HG02798 (cell line): ENCODE measurements around the gene UST.
"Not testable (repeated sequence)": the region's sequence is repeated elsewhere in the genome, so short reads cannot be mapped to it uniquely, and the experiment has no call there.

Source experiments
- ATAC-seq: cut with Tn5 transposase; IDR thresholded peaks from one replicate; pipeline ENCODE4 v1.9.1; 2021; ENCODE audit warnings: mild to moderate bottlenecking; ENCODE audit not compliant: unreplicated experiment, poor library complexity

UST gene

GRCh38 chr6:148830614-148831013, 83.8 kb downstream of the UST start:
- ATAC-seq, result no peak

- no peak for ATAC-seq
These were observed 84.2 kb downstream of the UST start for GRCh38 chr6:148831064-148831463.

DNA sequence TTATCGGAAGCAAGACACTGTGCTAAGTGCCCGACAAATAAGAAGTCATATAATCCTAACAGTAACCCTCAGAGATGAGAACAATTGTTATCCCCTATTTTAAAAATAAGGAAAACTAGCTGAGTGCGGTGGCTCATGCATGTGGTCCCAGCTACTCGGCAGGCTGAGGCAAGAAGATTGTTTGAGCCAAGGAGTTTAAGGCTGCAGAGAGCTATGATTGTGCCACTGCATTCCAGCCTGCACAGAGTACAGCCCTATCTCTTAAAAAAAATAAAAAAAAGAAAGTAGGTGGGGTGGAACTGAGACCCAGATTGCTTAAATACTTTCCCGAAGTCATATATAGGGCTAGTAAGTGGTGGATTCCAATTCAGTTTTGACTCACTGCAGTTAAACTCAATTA, 84.7 kb downstream of the UST start:
- ATAC-seq, result no peak

GRCh38 chr6:148835920-148836441, 89.2 kb downstream of the UST start:
- no peak for ATAC-seq

GRCh38 chr6:148836751-148837150, 89.9 kb downstream of the UST start:
- ATAC-seq, result no peak

- ATAC-seq, result no peak
These were observed 91.1 kb downstream of the UST start for GRCh38 chr6:148837941-148838340.

GRCh38 chr6:148839044-148839443, 92.2 kb downstream of the UST start:
- ATAC-seq, result no peak

GRCh38 chr6:148840256-148840655, 93.4 kb downstream of the UST start:
- ATAC-seq, result no peak

GRCh38 chr6:148842296-148843019, 95.6 kb downstream of the UST start:
- no peak for ATAC-seq

- ATAC-seq, result no peak
These were observed 98.6 kb downstream of the UST start for GRCh38 chr6:148845464-148845863.

DNA sequence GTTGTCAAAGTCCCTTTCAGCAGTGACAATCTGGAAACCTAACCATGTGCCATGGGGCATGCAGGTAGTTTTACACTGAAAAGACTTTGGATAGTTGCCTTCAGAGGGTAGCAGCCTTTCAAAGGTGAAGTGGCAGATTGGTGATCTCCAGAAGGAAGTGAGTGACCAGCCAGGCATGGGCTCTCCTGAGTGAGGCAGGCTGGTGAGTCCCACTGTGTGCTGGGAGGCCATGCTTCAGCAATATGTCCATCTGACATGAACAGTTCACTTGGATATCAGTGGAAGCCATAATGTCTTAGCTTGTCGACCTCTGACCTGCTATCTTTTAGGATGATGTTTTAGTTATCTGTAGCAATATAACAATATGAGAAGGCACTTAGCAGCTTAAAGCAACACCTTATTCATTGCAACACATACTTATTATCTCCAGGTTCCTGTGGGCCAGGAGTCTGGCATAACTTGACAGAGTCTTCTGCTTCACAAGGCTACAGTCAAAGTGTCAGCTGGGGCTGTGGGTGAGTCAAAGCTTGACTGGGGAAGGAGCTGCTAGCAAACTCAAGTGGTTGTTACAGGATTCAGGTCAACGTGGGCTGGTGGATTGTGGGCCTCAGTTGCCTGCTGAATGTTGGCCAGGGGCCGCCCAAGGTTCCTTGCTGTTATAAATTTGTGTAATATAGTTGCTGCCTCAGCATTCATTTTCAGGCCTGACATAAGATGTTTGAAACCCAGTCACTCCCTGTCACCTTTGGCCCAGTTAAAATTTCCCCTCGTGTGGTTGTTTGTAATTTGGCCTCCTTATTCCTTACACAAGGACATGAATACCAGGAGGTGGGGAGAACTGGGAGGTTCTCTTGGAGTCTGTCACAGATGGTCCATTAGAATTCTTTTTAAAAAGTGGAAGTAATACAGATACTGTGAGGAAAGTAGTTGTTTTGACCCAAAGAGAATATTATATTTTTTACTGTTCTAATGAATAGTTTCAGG, 100.2 kb downstream of the UST start:
- ATAC-seq, result no peak

GRCh38 chr6:148848915-148849314, 102.1 kb downstream of the UST start:
- ATAC-seq, result no peak

GRCh38 chr6:148849449-148849848, 102.6 kb downstream of the UST start:
- not testable (repeated sequence) for ATAC-seq

DNA sequence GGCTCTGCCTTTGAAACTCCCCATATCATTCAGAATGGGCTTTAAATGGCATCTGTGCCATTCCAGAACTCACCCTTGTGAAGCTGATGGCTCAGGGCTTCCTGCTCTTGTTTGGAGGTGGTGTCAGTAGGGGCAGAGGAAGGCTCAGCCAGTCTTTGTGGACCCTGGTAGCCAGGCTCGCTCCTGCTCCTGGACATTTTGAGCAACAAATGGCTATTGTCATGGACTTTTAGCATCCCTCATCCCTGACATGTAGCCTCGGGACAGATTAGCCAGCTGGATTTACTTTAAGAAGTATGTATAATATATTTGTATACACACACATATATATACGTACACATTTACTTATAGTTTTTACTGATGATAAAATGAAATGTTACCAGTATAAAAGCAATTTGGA, 104.1 kb downstream of the UST start:
- ATAC-seq, result no peak

DNA sequence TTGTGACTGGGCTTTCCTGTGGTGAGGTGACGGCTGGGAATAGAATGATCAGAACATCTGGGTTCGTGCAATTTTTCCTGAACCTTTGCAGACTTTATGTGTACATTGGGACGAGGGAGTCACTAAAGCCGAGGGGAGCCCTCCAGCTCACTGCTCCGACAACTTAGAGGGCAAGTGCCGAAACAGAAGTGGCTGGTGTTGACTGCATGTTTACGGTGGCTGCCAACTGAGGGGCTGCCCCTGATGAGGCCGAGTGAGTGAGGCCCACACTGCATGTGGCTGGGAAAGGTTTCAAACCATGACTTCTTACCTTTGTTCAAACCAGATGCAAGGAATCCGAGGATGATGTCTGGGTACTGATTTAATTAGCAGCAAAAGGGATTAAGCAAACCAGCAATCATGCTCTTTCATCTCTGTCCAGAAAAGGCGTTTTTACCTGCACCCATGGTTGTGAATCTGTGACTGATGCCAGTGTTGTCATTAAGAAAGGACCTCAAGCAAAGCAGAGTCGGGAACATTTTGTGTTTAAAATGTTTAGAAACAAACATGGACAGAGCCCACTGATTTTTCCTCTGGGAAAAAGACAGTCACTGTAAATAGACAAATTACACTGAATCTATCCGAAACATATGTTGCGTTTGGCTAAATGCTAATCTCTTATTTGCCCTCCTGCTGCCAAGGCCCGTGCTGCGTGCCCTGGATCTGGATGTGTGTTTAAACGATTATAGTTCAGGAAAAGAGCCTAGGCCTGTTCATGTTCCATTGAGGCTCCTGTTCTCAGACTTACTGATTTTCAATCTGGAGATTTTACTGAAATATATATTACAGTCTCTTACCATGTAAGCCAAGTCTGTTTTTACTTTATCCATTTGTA, 105.1 kb downstream of the UST start:
- no peak for ATAC-seq

- ATAC-seq, result no peak
These were observed 105.9 kb downstream of the UST start for GRCh38 chr6:148852688-148853087.

DNA sequence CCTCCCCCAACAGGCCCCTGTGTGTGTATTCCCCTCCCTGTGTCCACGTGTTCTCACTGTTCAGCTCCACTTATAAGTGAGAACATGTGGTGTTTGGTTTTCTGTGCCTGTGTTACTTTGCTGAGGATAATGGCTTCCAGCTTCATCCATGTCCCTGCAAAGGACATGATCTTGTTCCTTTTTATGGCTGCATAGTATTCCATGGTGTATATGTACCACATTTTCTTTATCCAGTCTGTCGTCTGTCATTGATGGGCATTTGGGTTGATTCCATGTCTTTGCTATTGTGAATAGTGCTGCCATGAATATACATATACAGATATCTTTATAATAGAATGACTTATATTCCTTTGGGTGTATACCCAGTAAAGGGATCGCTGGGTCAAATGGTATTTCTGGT, 106.3 kb downstream of the UST start:
- not testable (repeated sequence) for ATAC-seq

DNA sequence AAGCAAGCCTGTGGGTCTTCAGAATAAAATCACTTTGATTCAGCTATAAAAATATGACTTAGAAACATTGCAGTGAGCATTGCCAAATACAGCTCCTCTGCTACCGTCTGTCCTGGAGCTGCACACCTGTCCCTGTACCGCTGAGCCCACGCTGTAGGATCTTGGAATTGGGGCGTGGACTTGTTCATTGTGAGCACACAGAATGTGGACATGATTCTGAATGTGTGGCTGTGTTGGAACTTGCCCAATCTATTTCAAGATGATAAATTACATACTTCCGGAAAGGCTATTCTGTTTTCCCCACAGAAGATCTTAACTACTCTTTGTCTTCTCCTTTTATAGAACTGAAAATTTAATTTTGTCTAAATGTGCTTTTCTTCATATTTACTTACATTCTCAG, 107.3 kb downstream of the UST start:
- ATAC-seq, result no peak

GRCh38 chr6:148854992-148855391, 108.2 kb downstream of the UST start:
- no peak for ATAC-seq

GRCh38 chr6:148855744-148856143, 108.9 kb downstream of the UST start:
- ATAC-seq, result no peak
